ENCODE results near the gene ACSF3.

- TF ChIP-seq CTCF (IDR thresholded peaks at IDR 0.05) (no peak), EZH2 (IDR thresholded peaks at IDR 0.05; ENCODE audit: borderline replicate concordance, insufficient read depth, low read depth, low read length, poor library complexity, severe bottlenecking) (no peak)
Observed at GRCh38 chr16:89055894-89056555, 37.6 kb upstream of the ACSF3 start.

Data from B cell (primary cell).